Prostate gland (tissue), 2 donors: ENCODE data around the gene KLHL29. TPM values are rescaled to one million over a fixed set of nuclear protein-coding genes. Genes with fewer than 3 reads are reported as not detected.

Source experiments
- DNase-seq: peaks from one replicate; pipeline ENCODE4 v3.0.0-alpha.2; 2019; ENCODE audit warnings: low spot score
- H3K27ac ChIP-seq, 2 donors: fragments of 200-600 bp; sonication (generic); 2 replicates each; pipeline ENCODE4 v1.5.1; 2017 to 2019
- H3K27me3 ChIP-seq: fragments of 200-600 bp; sonication (generic); replicated peaks from 2 replicates; pipeline ENCODE4 v1.5.1; 2019; ENCODE audit not compliant: insufficient read depth
- H3K36me3 ChIP-seq, 2 donors: fragments of 200-600 bp; sonication (generic); 1 replicate in 1 of 2; 2 replicates in 1 of 2; pipeline versions ENCODE4 v1.5.1 to v1.8.1; 2017 to 2019
- H3K4me1 ChIP-seq: fragments of 200-600 bp; sonication (generic); replicated peaks from 2 replicates; pipeline ENCODE4 v1.5.1; 2019
- H3K4me3 ChIP-seq, 2 donors: fragments of 200-600 bp; sonication (generic); 2 replicates each; pipeline ENCODE4 v1.5.1; 2017 to 2019
- H3K9me3 ChIP-seq: fragments of 200-600 bp; sonication (generic); 2 replicates; pipeline ENCODE4 v1.5.1; 2017
- CTCF ChIP-seq, 4 experiments: fragments of 200-600 bp in 2 of 4; fragments of 450-650 bp in 2 of 4; sonication (generic) in 2 of 4; IDR thresholded peaks; 1 replicate in 3 of 4; 2 replicates in 1 of 4; pipeline ENCODE4 v1.5.1; 2016 to 2019; ENCODE audit warnings: antibody characterized with exemption in 4 of 4, mild to moderate bottlenecking in 2 of 4, moderate library complexity in 2 of 4
- POLR2A ChIP-seq: fragments of 450-650 bp; IDR thresholded peaks from one replicate; pipeline ENCODE4 v1.6.1; 2016; ENCODE audit warnings: antibody characterized with exemption, mild to moderate bottlenecking
- POLR2AphosphoS5 ChIP-seq: sonication (generic); formaldehyde crosslinking; IDR thresholded peaks from one replicate; pipeline ENCODE4 v1.6.1; 2017; ENCODE audit warnings: antibody characterized with exemption
- WGBS: methylation state at CpG from one replicate; pipeline ENCODE4 v1.1.5; 2018; 5-methylcytosine and 5-hydroxymethylcytosine counted together
- intact Hi-C: fragments of 100-400 bp; cut with DNase I; formaldehyde crosslinking; loops from one replicate; pipeline ENCODE4 v1.14.2; 2022
- total RNA-seq, 2 donors: library from RNA; depleted of rRNA; stranded (reverse); fragments of >200 nt; gene quantifications; one replicate each; pipeline ENCODE4 v1.1.0, GENCODE V29; 2016

Gene KLHL29
- total RNA-seq, 2 donors from 2014 or later = 23.3 to 24.8 TPM

- peaks cover 5% of the 10 kb centered on the region for H3K27me3 ChIP-seq
- WGBS = 94% methylated on average over 12 of the region's 12 CpGs
- H3K4me3 ChIP-seq = no peak overlapping the region
- H3K27ac ChIP-seq = no peak overlapping the region
- no peak for DNase-seq
- H3K4me1 ChIP-seq = peaks cover 19% of the 10 kb centered on the region
- intact Hi-C loops = no loop called here
- no peaks in the 10 kb centered on the region for H3K36me3 ChIP-seq
- TF ChIP-seq POLR2AphosphoS5 = no peak
- no peak for TF ChIP-seq CTCF (IDR thresholded peaks at IDR 0.05)
- no peaks in the 10 kb centered on the region for H3K9me3 ChIP-seq
These were observed 143.2 kb downstream of the KLHL29 start for GRCh38 chr2:23528171-23528570.

GRCh38 chr2:23528690-23529089 is 143.7 kb downstream of the KLHL29 start:
- Histone ChIP-seq H3K4me3 (no peak overlapping the region), H3K27me3 (peaks cover 5% of the 10 kb centered on the region), H3K27ac (no peak overlapping the region), H3K36me3 (no peaks in the 10 kb centered on the region), H3K9me3 (no peaks in the 10 kb centered on the region), H3K4me1 (peaks cover 16% of the 10 kb centered on the region)
- no peak for TF ChIP-seq POLR2A
- no peak for TF ChIP-seq POLR2AphosphoS5
- TF ChIP-seq CTCF (IDR thresholded peaks at IDR 0.05) = no peak
- no peak for DNase-seq
- WGBS = 97% methylated on average over 11 of the region's 11 CpGs
- intact Hi-C loops = no loop called here

GRCh38 chr2:23529659-23530058 is 144.7 kb downstream of the KLHL29 start:
- H3K4me1 ChIP-seq = peaks cover 16% of the 10 kb centered on the region
- H3K27ac ChIP-seq = no peak overlapping the region
- no peaks in the 10 kb centered on the region for H3K36me3 ChIP-seq
- no peak for DNase-seq
- H3K27me3 ChIP-seq = peaks cover 5% of the 10 kb centered on the region
- WGBS = 95% methylated on average over 11 of the region's 11 CpGs
- no peak for TF ChIP-seq CTCF (IDR thresholded peaks at IDR 0.05)
- no peak for TF ChIP-seq POLR2A
- TF ChIP-seq POLR2AphosphoS5 = no peak
- H3K9me3 ChIP-seq = no peaks in the 10 kb centered on the region
- intact Hi-C loops = no loop called here
- H3K4me3 ChIP-seq = no peak overlapping the region

GRCh38 chr2:23530206-23530908 is 145.4 kb downstream of the KLHL29 start:
- intact Hi-C loops = no loop called here
- Histone ChIP-seq H3K27ac (no peak overlapping the region), H3K27me3 (peaks cover 5% of the 10 kb centered on the region), H3K4me1 (peaks cover 10% of the 10 kb centered on the region), H3K4me3 (no peak overlapping the region), H3K36me3 (no peaks in the 10 kb centered on the region), H3K9me3 (no peaks in the 10 kb centered on the region)
- WGBS = 73% methylated on average over 12 of the region's 12 CpGs
- DNase-seq = no peak
- no peak for TF ChIP-seq CTCF (IDR thresholded peaks at IDR 0.05)
- TF ChIP-seq POLR2AphosphoS5 = no peak
- TF ChIP-seq POLR2A = no peak

- H3K9me3 ChIP-seq = no peaks in the 10 kb centered on the region
- no peak for TF ChIP-seq POLR2A
- no peak for TF ChIP-seq POLR2AphosphoS5
- TF ChIP-seq CTCF (IDR thresholded peaks at IDR 0.05) = no peak
- H3K27me3 ChIP-seq = peaks cover 5% of the 10 kb centered on the region
- no peak overlapping the region for H3K4me3 ChIP-seq
- WGBS = 49% methylated on average over 5 of the region's 5 CpGs
- H3K27ac ChIP-seq = no peak overlapping the region
- H3K36me3 ChIP-seq = no peaks in the 10 kb centered on the region
- H3K4me1 ChIP-seq = peaks cover 6% of the 10 kb centered on the region
- DNase-seq = no peak
- intact Hi-C loops = no loop called here
These were observed 145.9 kb downstream of the KLHL29 start for GRCh38 chr2:23530909-23531276.
